SK-N-MC (cell line): Measurements from ENCODE around the gene PI4KA.
"Not testable (repeated sequence)": the region's sequence is repeated elsewhere in the genome, so short reads cannot be mapped to it uniquely, and the experiment has no call there.

ENCODE experiments used
- EZH2 ChIP-seq: fragments of 200-600 bp; sonication (generic); IDR thresholded peaks from one replicate; pipeline ENCODE4 v1.6.1; 2017; ENCODE audit warnings: antibody characterized with exemption
- FOXP2 ChIP-seq: optimal IDR thresholded peaks from 2 replicates; pipeline ENCODE3; 2011; ENCODE audit warnings: mild to moderate bottlenecking, moderate library complexity; ENCODE audit not compliant: insufficient read depth; ENCODE audit errors: extremely low read length, control extremely low read depth
- POLR2AphosphoS5 ChIP-seq: IDR thresholded peaks from 2 replicates; pipeline ENCODE4 v1.6.1; 2012; ENCODE audit warnings: mild to moderate bottlenecking, low read depth, low read length, borderline replicate concordance

DNA sequence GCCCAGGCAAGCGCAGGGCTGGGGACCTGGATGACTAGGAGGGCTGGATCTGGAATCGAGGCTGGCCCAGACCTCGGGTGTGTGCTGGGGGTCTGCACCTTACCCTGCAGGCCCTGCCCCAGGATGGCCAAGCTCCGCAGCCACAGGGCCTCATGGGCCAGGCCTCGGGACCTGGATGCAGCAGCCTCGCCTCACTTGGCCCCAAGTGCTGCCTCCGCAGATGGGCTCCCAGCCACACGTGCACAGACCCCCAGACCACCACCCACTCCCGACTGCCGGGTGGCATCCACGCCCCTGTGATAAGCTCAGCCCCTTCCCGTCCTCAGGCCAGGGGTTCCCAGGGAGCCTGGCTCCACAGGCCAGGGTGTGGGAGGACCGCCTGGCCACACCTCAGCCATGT lies 188.7 kb downstream of the PI4KA start:
- not testable (repeated sequence) for TF ChIP-seq POLR2AphosphoS5, EZH2, FOXP2
